ENCODE measurements around the gene TSR3.
A peak's percentile ranks its signal among the peaks of the same experiment; 100 is the strongest.

TSR3 gene

GRCh38 chr16:1323296-1324239 is 28.1 kb downstream of the TSR3 start:
- DNase-seq (ENCODE audit: low read depth): no peak

DNA sequence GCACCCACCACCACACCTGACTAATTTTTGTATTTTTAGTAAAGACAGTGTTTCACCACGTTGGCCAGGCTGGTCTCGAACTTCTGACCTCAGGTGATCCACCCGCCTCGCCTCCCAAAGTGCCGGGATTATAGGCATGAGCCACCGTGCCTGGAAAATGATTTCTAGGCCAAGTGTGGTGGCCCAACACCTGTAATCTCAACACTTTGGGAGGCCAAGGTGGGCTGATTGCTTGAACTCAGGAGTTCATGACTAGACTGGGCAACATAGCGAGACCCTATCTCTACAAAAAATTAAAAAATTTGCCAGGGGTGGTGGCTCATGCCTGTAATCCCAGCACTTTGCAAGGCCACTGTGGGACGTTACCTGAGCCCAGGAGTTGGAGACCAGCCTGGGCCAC is 29.3 kb downstream of the TSR3 start:
- no peak for DNase-seq (ENCODE audit: low read depth)

GRCh38 chr16:1320658-1321240 is 30.9 kb downstream of the TSR3 start:
- no peak for DNase-seq (ENCODE audit: low read depth)

DNA sequence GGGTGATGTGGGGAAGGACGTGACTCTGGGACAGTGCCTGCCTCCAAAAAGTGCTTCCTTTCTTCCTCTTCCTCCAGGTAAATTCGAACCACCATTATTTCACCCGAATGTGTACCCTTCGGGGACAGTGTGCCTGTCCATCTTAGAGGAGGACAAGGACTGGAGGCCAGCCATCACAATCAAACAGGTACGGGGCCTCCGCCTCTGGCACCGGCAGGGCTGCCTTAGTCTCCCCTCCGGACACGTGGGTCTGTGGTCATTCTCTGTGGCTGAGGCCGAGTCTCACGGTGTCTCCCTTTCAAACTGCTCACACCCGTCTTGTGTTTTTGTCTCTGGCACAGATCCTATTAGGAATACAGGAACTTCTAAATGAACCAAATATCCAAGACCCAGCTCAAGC is 31.6 kb downstream of the TSR3 start:
- DNase-seq (ENCODE audit: low read depth): no peak

GRCh38 chr16:1319041-1319440 is 32.6 kb downstream of the TSR3 start:
- DNase-seq (ENCODE audit: low read depth): no peak

DNA sequence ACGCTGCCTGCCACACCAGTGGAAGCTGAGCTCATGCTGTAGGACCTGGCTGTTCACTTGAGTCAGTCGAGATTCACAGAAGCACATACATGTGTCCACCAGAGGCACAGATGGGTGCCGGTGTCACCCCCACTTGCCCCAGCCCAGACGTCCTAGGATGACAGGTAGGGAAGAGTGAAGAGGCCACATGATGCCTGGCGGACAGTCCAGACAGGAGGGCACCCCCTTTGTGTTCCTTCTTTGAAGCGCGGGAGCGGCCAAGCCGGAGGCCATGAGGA is 33.5 kb downstream of the TSR3 start:
- DNase-seq (ENCODE audit: low read depth): no peak

GRCh38 chr16:1317479-1318267 is 34.0 kb downstream of the TSR3 start:
- DNase-seq (ENCODE audit: low read depth): no peak

DNA sequence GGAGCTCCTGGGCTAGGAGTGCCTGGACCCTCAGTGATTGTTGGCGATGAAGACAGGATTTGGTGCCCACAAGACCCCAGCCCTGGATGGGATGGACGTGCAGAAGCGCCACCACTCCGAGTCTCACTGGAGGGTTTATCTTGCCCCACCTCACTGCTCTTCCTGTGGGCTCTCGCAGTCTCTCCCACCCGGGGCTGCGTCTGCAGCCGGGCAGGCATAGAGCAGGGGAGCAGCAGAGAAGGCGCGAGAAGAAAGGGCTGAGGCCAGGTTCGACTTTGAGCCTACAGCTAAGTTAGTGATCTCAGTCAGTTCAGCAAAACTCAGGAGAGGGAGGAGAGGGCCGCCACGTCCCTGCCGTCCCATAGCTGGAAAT is 35.7 kb downstream of the TSR3 start:
- no peak for DNase-seq (ENCODE audit: low read depth)

GRCh38 chr16:1315081-1316032 is 36.3 kb downstream of the TSR3 start:
- no peak for DNase-seq (ENCODE audit: low read depth)

DNA sequence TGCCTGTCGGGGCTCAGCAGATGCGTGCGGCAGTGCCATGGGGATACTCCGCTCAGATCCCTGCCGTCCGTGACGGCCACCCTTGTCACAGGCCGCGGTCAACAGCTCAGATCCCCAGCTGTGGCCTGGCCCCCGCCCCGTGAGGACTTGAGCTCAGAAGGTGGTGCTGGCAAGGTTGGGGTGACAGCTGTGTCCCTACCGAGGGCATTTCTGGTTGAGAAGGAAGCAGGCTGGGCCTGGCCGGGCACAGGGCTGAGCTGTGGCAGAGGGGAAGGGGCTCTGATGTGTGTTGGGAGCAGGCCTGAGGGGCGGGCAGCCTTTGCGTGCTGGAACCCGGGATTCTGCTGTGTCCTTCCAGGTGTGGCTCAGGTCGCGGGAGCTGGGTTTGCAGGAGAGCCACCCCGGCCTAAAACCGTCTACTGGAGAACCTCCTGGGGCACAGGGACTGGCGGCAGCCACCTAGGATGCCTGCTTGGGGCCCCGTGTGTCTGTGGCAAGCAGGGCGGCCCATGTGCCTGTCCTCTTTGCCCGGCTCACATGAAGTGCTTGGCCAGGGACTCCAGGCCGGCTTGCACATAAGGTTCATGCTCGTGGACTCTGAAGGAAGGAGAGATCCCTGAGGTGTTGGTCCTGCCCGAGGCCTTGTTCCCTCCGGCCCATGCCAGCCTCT is 37.1 kb downstream of the TSR3 start:
- no peak for DNase-seq (ENCODE audit: low read depth)

DNA sequence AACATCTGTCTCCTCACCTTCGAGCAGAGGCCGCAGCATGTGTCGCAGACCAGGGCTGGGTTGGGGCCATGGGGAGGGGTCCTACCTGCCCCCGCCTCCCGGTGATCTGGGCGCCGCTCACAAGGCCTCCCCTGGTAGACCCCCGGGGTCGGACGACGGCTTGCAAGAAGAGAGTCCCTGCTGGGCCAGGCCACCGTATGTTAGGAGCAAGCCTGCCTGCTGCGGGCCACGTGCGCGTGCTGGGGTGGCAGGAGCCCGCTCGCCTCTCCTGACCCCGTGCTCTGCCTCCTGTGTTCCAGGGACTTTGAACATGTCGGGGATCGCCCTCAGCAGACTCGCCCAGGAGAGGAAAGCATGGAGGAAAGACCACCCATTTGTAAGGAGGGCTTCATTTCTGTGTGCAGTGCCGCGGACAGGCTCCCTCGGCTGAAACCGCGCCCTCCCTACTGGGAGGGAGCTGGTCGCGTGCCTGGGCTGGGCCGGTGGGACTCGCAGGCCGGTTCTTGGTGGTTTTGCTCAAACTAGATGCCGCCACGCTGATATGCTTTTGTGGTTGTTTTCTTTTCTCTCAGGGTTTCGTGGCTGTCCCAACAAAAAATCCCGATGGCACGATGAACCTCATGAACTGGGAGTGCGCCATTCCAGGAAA is 37.8 kb downstream of the TSR3 start:
- DNase-seq (ENCODE audit: low read depth): no peak

DNA sequence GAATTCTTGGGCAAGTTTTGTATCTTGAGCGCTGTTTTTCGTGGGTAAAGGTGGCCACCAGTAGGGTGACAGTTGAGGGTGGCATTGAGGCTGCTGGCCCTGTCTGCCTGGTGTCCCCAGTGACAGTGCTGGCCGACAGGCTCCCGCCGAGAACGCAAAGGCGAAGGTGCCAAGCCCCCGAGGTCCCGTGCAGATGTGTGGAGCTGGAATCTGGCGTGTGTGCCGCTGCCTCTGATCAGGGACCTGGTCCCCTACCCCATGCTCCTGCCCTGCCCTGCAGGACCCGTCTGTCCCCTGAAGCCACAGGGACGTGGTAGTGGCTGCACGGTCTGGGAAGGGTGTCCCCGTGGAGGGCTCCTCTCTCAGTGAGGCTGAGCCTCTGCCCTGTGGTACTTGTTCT is 38.8 kb downstream of the TSR3 start:
- DNase-seq (ENCODE audit: low read depth): no peak

DNA sequence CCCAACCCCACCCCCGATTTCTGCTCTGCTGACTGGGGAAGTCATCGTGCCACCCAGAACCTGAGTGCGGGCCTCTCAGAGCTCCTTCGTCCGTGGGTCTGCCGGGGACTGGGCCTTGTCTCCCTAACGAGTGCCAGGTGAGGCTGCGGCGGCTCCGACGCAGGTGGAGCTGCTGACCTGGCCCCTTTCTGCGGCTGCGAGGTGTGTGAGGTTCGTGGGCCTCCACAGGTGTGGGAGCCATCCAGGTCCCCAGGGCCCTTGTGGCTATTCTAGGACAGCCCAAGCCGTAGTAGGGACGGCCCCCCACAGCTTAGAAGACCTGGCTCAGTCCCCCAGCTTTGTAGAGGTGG is 39.2 kb downstream of the TSR3 start:
- no peak for DNase-seq (ENCODE audit: low read depth)

DNA sequence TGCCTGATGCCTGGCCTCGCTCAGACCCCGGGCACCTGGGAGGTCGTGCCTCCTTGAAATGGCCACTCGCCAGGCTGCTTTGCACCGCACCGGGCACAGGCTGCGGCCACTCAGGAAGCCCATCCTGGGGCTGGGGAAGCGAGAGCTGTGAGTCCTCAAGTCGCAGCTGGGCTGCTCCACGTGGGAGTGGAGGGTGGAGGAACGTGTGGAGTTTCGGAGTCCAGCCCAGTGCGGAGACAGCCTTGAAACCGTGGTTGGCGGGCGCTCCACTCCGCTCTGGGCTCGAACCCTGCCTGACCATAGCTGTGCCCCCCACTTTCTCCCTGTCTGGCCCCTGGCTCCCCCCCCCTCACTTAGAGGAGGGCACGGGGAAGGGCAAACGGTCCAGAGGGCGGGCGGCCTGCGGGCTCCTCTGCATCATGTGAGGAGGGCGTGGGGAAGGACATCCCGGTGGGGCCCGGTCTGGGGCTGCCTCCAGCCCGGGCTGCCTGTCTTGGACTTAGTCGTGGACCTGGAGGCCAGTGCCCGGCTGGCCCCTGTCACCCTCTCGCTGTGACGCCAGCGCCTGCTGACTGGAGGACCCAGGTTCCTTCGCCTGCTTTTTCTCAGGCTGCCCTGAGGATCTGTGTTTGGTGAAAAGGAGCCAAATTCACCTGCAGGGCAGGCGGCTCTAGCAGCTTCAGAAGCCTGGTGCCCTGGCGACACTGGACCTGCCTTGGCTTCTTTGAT is 39.8 kb downstream of the TSR3 start:
- DNase-seq (ENCODE audit: low read depth): peak; percentile 52

DNA sequence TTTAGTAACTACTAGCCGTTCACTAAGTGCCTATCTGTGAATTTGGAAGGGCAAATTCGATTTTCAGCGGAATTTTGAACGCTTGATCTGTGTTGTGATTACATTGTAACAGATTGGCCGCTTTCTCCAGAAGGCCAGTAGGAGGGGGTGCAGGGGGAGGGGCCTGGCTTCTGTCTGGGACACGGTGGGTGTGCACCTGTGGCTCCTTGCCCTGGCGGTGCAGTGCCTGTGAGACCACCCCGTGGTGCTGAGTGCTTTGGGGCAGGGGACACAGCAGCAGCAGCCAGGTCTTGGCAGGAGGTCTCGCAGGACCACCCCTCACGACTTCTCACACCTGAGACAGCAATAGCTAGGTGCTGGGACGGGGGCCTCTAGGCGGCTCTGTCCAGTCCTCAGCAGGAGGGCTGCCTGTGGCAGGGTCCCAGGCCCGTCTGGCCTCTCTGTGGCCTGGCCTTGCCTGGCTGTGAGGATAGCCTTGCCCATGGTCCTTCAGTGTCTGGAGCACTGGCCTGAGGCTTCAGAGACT is 40.4 kb downstream of the TSR3 start:
- DNase-seq (ENCODE audit: low read depth): no peak

DNA sequence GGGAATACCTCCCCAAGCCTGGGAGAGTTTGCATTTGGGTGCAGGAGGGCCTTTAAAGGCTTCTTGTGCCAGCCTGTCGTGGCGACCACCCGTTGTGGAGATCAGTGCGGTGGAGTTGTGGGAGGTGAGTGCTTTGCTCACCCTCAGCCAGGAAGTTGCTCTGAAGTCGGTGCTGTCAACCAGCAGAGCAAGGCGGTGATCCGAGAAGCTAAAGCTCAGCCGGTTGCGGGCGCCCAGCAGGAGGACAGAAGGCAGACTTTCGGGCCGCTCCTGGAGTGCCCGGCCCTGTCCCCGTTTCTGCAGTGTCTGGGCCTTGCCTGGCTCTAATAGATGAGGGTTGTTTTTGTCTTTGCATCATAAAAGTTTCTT is 40.9 kb downstream of the TSR3 start:
- DNase-seq (ENCODE audit: low read depth): peak; percentile 42

GRCh38 chr16:1309888-1310831 is 41.5 kb downstream of the TSR3 start:
- DNase-seq (ENCODE audit: low read depth): peak; percentile 71

DNA sequence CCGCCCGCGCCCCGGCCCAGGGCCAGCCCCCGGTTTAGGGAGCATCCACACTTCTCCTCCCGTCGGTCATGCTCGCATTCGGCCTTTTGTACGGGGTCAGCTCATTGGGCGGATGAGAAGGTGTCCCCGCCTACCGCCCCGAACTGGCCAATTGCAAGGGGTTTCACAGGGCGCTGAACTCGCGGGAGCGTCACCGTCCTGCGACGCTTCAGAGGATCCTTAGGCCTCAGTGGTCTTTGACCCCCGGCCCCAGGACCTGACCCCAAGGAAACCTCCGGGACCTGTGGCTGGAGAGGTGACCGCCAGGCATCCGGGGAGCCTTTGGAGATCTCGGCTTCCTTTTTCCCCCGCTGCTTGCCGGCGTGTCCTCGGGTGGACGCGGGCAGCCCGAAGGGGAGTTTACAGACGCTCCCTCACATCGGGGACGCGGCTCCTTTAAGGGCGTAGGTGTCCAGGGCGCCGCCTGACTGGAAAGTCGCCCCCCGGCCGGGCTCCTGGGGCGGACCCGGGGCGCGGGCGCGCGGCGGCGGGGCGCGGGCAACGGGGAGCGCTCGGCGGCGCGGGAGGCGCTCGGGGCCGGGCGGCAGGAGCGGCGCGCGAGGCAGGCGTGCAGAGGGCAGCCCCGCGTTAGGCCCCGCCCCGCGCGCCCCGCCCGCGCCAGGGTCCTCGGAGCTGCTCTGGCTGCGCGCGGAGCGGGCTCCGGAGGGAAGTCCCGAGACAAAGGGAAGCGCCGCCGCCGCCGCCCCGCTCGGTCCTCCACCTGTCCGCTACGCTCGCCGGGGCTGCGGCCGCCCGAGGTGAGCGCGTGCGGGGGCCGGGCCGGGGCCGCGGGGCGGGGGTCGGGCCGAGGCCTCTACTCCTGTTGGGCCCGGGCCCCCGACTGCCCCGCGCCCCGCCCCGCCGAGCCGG is 42.4 kb downstream of the TSR3 start, which contains the start of gene UBE2I:
UBE2I (plus strand) TSS at position 660 of the 909 bp plus-strand sequence. CDS start 4,395 bp downstream, outside the sequence.
- peak; percentile 98 for DNase-seq (ENCODE audit: low read depth)
